HG02981 (cell line): ENCODE results near the gene KIRREL3.

Experiments used
- ATAC-seq: cut with Tn5 transposase; IDR thresholded peaks from one replicate; pipeline ENCODE4 v1.9.1; 2021; ENCODE audit warnings: mild to moderate bottlenecking, moderate library complexity; ENCODE audit not compliant: unreplicated experiment

KIRREL3 gene

GRCh38 chr11:126522152-126522551 lies 478.4 kb downstream of the KIRREL3 start:
- no peak for ATAC-seq

- ATAC-seq = no peak
Observed at GRCh38 chr11:126521196-126521595, 479.4 kb downstream of the KIRREL3 start.

- no peak for ATAC-seq
Observed at GRCh38 chr11:126519764-126520734, 480.5 kb downstream of the KIRREL3 start.

GRCh38 chr11:126518972-126519690 lies 481.4 kb downstream of the KIRREL3 start:
- no peak for ATAC-seq

GRCh38 chr11:126518071-126518971 lies 482.2 kb downstream of the KIRREL3 start:
- ATAC-seq = no peak

- no peak for ATAC-seq
Observed at GRCh38 chr11:126515501-126515900, 485.1 kb downstream of the KIRREL3 start.

- no peak for ATAC-seq
Observed at GRCh38 chr11:126514061-126514693, 486.4 kb downstream of the KIRREL3 start.

- no peak for ATAC-seq
Observed at GRCh38 chr11:126512741-126513715, 487.5 kb downstream of the KIRREL3 start.

GRCh38 chr11:126512251-126512650 lies 488.3 kb downstream of the KIRREL3 start:
- ATAC-seq = no peak

- no peak for ATAC-seq
Observed at GRCh38 chr11:126511475-126512115, 489.0 kb downstream of the KIRREL3 start.

- no peak for ATAC-seq
Observed at GRCh38 chr11:126510621-126511370, 489.8 kb downstream of the KIRREL3 start.

GRCh38 chr11:126507646-126508045 lies 492.9 kb downstream of the KIRREL3 start:
- ATAC-seq = no peak

GRCh38 chr11:126506789-126507188 lies 493.8 kb downstream of the KIRREL3 start:
- ATAC-seq = no peak

- ATAC-seq = no peak
Observed at GRCh38 chr11:126502982-126503381, 497.6 kb downstream of the KIRREL3 start.

GRCh38 chr11:126502159-126502558 lies 498.4 kb downstream of the KIRREL3 start:
- no peak for ATAC-seq

- ATAC-seq = no peak
Observed at GRCh38 chr11:126501641-126502040, 498.9 kb downstream of the KIRREL3 start.

GRCh38 chr11:126500981-126501380 lies 499.6 kb downstream of the KIRREL3 start:
- ATAC-seq = no peak

- no peak for ATAC-seq
Observed at GRCh38 chr11:126499131-126499752, 501.3 kb downstream of the KIRREL3 start.
